BJ (cell line): ENCODE measurements around the gene SYPL2. TPM values are rescaled to one million over a fixed set of nuclear protein-coding genes. Genes with fewer than 3 reads are reported as not detected.

Experiments
- CTCF ChIA-PET: fragments of 350-600 bp; formaldehyde crosslinking; extraction: SDS; loops from one replicate; lab custom pipeline; 2021; ENCODE audit warnings: antibody characterized with exemption, inconsistent platforms; lab: Yijun Ruan, JAX
- POLR2A ChIA-PET: fragments of 300-600 bp; sonication (Branson Sonifier 250); formaldehyde crosslinking; extraction: SDS; loops from one replicate; lab custom pipeline; 2021; ENCODE audit warnings: antibody characterized with exemption; lab: Charles Lee
- DNase-seq: peaks from one replicate; pipeline ENCODE4 v3.0.0-alpha.2; 2011; ENCODE audit warnings: low read depth
- H3K27me3 ChIP-seq: 2 replicates; pipeline ENCODE4 v1.6.0; 2011; ENCODE audit warnings: low read length; ENCODE audit not compliant: control insufficient read depth, insufficient read depth
- H3K36me3 ChIP-seq: 2 replicates; pipeline ENCODE4 v1.5.1; 2011; ENCODE audit warnings: low read length; ENCODE audit not compliant: control insufficient read depth, insufficient read depth
- H3K4me3 ChIP-seq: 2 replicates; pipeline ENCODE4 v1.5.1; 2011; ENCODE audit warnings: low read depth, mild to moderate bottlenecking, control low read depth, low read length
- CTCF ChIP-seq: IDR thresholded peaks from 2 replicates; pipeline ENCODE4 v1.5.1; 2011; ENCODE audit warnings: low read depth, mild to moderate bottlenecking, control low read depth, inconsistent platforms, low read length, moderate library complexity; ENCODE audit not compliant: insufficient read depth
- polyA plus RNA-seq: library from polyadenylated mRNA; depleted of rRNA; stranded (reverse); fragments of >200 nt; gene quantifications from 2 replicates; pipeline ENCODE4 v1.2.3, GENCODE V29; 2011

The SYPL2 gene
- polyA plus RNA-seq, 1 experiment = 73.1 TPM

- Histone ChIP-seq H3K4me3 (no peak overlapping the region), H3K36me3 (no peaks in the 10 kb centered on the region), H3K27me3 (no peaks in the 10 kb centered on the region)
- TF ChIP-seq CTCF = no peak
- POLR2A ChIA-PET = interaction anchor here (0.5 kb wide), 1 partner anchor 252 kb away, joined by 15 read pairs; no protein-coding TSS in a partner anchor
- DNase-seq = no peak
- CTCF ChIA-PET = interaction anchor here (2.8 to 26.3 kb wide), 2 partner anchors 8 to 26 kb away, joined by 42 to 1371 read pairs; partner anchors contain the start of genes AMIGO1, ATXN7L2 and CYB561D1
These were observed 57.4 kb downstream of the SYPL2 start for GRCh38 chr1:109523706-109524105.

- CTCF ChIA-PET = interaction anchor here (26.3 kb wide), 1 partner anchor 29 kb away, joined by 1371 read pairs; the partner anchor contains the start of genes AMIGO1, ATXN7L2 and CYB561D1
- H3K36me3 ChIP-seq = no peaks in the 10 kb centered on the region
- no peak for TF ChIP-seq CTCF
- no peak for DNase-seq
- no peak overlapping the region for H3K4me3 ChIP-seq
- no peaks in the 10 kb centered on the region for H3K27me3 ChIP-seq
- POLR2A ChIA-PET = no interaction called here
These were observed 60.9 kb downstream of the SYPL2 start for GRCh38 chr1:109527098-109527811.

- DNase-seq = no peak
- Histone ChIP-seq H3K36me3 (no peaks in the 10 kb centered on the region), H3K4me3 (no peak overlapping the region), H3K27me3 (no peaks in the 10 kb centered on the region)
- TF ChIP-seq CTCF = no peak
- POLR2A ChIA-PET = no interaction called here
- CTCF ChIA-PET = interaction anchor here (1.1 to 26.3 kb wide), 4 partner anchors 8 to 102 kb away, joined by 3 to 1371 read pairs (median 6); partner anchors contain the start of genes AMIGO1, ATXN7L2, CYB561D1 and SYPL2
These were observed 61.7 kb downstream of the SYPL2 start for GRCh38 chr1:109527846-109528695.

- POLR2A ChIA-PET = interaction anchor here (0.5 kb wide), 1 partner anchor 95 kb away, joined by 3 read pairs; no protein-coding TSS in a partner anchor
These were observed 62.4 kb downstream of the SYPL2 start for GRCh38 chr1:109528712-109529111.

More at GRCh38 chr1:109528712-109529111, 62.4 kb downstream of the SYPL2 start:
- CTCF ChIA-PET = interaction anchor here (1.1 to 26.3 kb wide), 5 partner anchors 9 to 265 kb away, joined by 3 to 1371 read pairs (median 4); partner anchors contain the start of genes AMIGO1, ATXN7L2, CYB561D1 and SYPL2
- no peak for DNase-seq
- TF ChIP-seq CTCF = no peak
- no peaks in the 10 kb centered on the region for H3K27me3 ChIP-seq
- no peak overlapping the region for H3K4me3 ChIP-seq
- H3K36me3 ChIP-seq = no peaks in the 10 kb centered on the region
